Osteocyte (in vitro differentiated cells): Measurements from ENCODE around the gene ARID5B. TPM values are rescaled to one million over a fixed set of nuclear protein-coding genes. Genes with fewer than 3 reads are reported as not detected.

Source experiments
- DNase-seq: peaks from one replicate; pipeline ENCODE4 v3.0.0; 2021; ENCODE audit warnings: mixed read lengths; ENCODE audit not compliant: unreplicated experiment; ENCODE audit errors: extremely low spot score
- H3K27ac Mint-ChIP-seq: one replicate; pipeline ENCODE4 v1.8.0; 2021; ENCODE audit warnings: mild to moderate bottlenecking, mixed read lengths; ENCODE audit not compliant: unreplicated experiment
- H3K27me3 Mint-ChIP-seq: one replicate; pipeline ENCODE4 v1.8.0; 2021; ENCODE audit warnings: mixed read lengths; ENCODE audit not compliant: unreplicated experiment
- H3K36me3 Mint-ChIP-seq: one replicate; pipeline ENCODE4 v1.8.0; 2021; ENCODE audit warnings: mixed read lengths; ENCODE audit not compliant: unreplicated experiment
- H3K4me1 Mint-ChIP-seq: one replicate; pipeline ENCODE4 v1.8.0; 2021; ENCODE audit warnings: mixed read lengths; ENCODE audit not compliant: unreplicated experiment
- H3K4me3 Mint-ChIP-seq: one replicate; pipeline ENCODE4 v1.8.0; 2021; ENCODE audit warnings: mild to moderate bottlenecking, moderate library complexity, mixed read lengths; ENCODE audit not compliant: unreplicated experiment
- H3K9me3 Mint-ChIP-seq: one replicate; pipeline ENCODE4 v1.8.0; 2021; ENCODE audit warnings: mixed read lengths; ENCODE audit not compliant: unreplicated experiment
- CTCF ChIP-seq: fragments of 200-600 bp; sonication (generic); IDR thresholded peaks from 2 replicates; pipeline ENCODE4 v1.5.0; 2021; ENCODE audit warnings: antibody characterized with exemption, mild to moderate bottlenecking, moderate library complexity
- total RNA-seq: library from RNA; stranded (reverse); gene quantifications from 2 replicates; pipeline ENCODE4 v1.2.1, GENCODE V29; 2021

The ARID5B gene
- total RNA-seq, 1 donor from 2014 or later, result 89.4 TPM

- DNase-seq, result no peak
- Mint-ChIP-seq H3K4me1 (peaks cover 61% of the 10 kb centered on the region), H3K27ac (peak overlapping the region; percentile 79), H3K27me3 (no peaks in the 10 kb centered on the region), H3K36me3 (peaks cover 17% of the 10 kb centered on the region), H3K4me3 (no peak overlapping the region), H3K9me3 (no peaks in the 10 kb centered on the region)
- no peak for TF ChIP-seq CTCF
Observed at GRCh38 chr10:62021978-62022802, 120.7 kb downstream of the ARID5B start.

GRCh38 chr10:62022830-62023229, 121.3 kb downstream of the ARID5B start:
- H3K27ac Mint-ChIP-seq, result no peak overlapping the region
- H3K27me3 Mint-ChIP-seq, result no peaks in the 10 kb centered on the region
- H3K4me1 Mint-ChIP-seq, result peaks cover 59% of the 10 kb centered on the region
- no peak overlapping the region for H3K4me3 Mint-ChIP-seq
- peaks cover 17% of the 10 kb centered on the region for H3K36me3 Mint-ChIP-seq
- no peak for TF ChIP-seq CTCF
- DNase-seq, result no peak
- H3K9me3 Mint-ChIP-seq, result no peaks in the 10 kb centered on the region

GRCh38 chr10:62023329-62023728, 121.8 kb downstream of the ARID5B start:
- DNase-seq, result no peak
- no peak for TF ChIP-seq CTCF
- Mint-ChIP-seq H3K9me3 (no peaks in the 10 kb centered on the region), H3K36me3 (peaks cover 17% of the 10 kb centered on the region), H3K27me3 (no peaks in the 10 kb centered on the region), H3K27ac (no peak overlapping the region), H3K4me1 (peaks cover 59% of the 10 kb centered on the region), H3K4me3 (no peak overlapping the region)

GRCh38 chr10:62024026-62024701, 122.7 kb downstream of the ARID5B start:
- peaks cover 55% of the 10 kb centered on the region for H3K4me1 Mint-ChIP-seq
- TF ChIP-seq CTCF, result no peak
- H3K27me3 Mint-ChIP-seq, result no peaks in the 10 kb centered on the region
- DNase-seq, result no peak
- H3K27ac Mint-ChIP-seq, result no peak overlapping the region
- H3K9me3 Mint-ChIP-seq, result no peaks in the 10 kb centered on the region
- no peak overlapping the region for H3K4me3 Mint-ChIP-seq
- H3K36me3 Mint-ChIP-seq, result peaks cover 17% of the 10 kb centered on the region

- peaks cover 17% of the 10 kb centered on the region for H3K36me3 Mint-ChIP-seq
- H3K4me1 Mint-ChIP-seq, result peaks cover 46% of the 10 kb centered on the region
- no peaks in the 10 kb centered on the region for H3K27me3 Mint-ChIP-seq
- TF ChIP-seq CTCF, result no peak
- no peak overlapping the region for H3K4me3 Mint-ChIP-seq
- no peak overlapping the region for H3K27ac Mint-ChIP-seq
- no peaks in the 10 kb centered on the region for H3K9me3 Mint-ChIP-seq
- DNase-seq, result no peak
Observed at GRCh38 chr10:62025134-62025794, 123.8 kb downstream of the ARID5B start.
